HFFc6 (cell line): ENCODE measurements around the gene AFAP1. TPM values are rescaled to one million over a fixed set of nuclear protein-coding genes. Genes with fewer than 3 reads are reported as not detected.

Experiments used
- DNase-seq: peaks from one replicate; pipeline ENCODE4 v3.0.0-alpha.2; 2018
- H3K27ac Mint-ChIP-seq: 2 replicates; pipeline ENCODE4 v1.8.0; 2020; ENCODE audit warnings: mild to moderate bottlenecking, mixed read lengths
- H3K27me3 Mint-ChIP-seq: 2 replicates; pipeline ENCODE4 v1.8.0; 2021; ENCODE audit warnings: mild to moderate bottlenecking, moderate library complexity, mixed read lengths; ENCODE audit not compliant: insufficient read depth
- H3K36me3 Mint-ChIP-seq: 2 replicates; pipeline ENCODE4 v1.8.0; 2021; ENCODE audit warnings: low read depth, mixed read lengths
- H3K4me1 Mint-ChIP-seq: 2 replicates; pipeline ENCODE4 v1.8.0; 2020; ENCODE audit warnings: low read depth, mixed read lengths
- H3K4me3 Mint-ChIP-seq: 2 replicates; pipeline ENCODE4 v1.8.0; 2020; ENCODE audit warnings: mild to moderate bottlenecking, moderate library complexity, mixed read lengths
- H3K9me3 Mint-ChIP-seq: 2 replicates; pipeline ENCODE4 v1.8.0; 2020; ENCODE audit warnings: mild to moderate bottlenecking, mixed read lengths
- total RNA-seq, 6 experiments: library from RNA; stranded (reverse); fragmentation: NEBNext Ultra II Directional; extraction: Animal tissue kit (Norgen Biotek cat#: 25700); gene quantifications; 2 replicates in 1 of 6; 3 replicates in 5 of 6; pipeline ENCODE4 v1.2.3, GENCODE V29; 2021
- TF ChIP-seq, protein P1 (sequence below): fragments of 200-600 bp; sonication (generic); IDR thresholded peaks from 2 replicates; pipeline ENCODE4 v1.5.0; 2021; ENCODE audit warnings: antibody characterized with exemption, mild to moderate bottlenecking

The AFAP1 gene
- total RNA-seq, 6 experiments from 2014 or later, result 99.7 to 116 (median 107) TPM

GRCh38 chr4:7740866-7741525 lies 198.7 kb downstream of the AFAP1 start:
- H3K36me3 Mint-ChIP-seq, result no peaks in the 10 kb centered on the region
- no peaks in the 10 kb centered on the region for H3K4me1 Mint-ChIP-seq
- DNase-seq, result no peak
- H3K27ac Mint-ChIP-seq, result no peak overlapping the region
- no peak overlapping the region for H3K4me3 Mint-ChIP-seq
- peaks cover 6% of the 10 kb centered on the region; the same call in 1 of the 2 replicates for H3K27me3 Mint-ChIP-seq
- TF ChIP-seq, protein P1, sequence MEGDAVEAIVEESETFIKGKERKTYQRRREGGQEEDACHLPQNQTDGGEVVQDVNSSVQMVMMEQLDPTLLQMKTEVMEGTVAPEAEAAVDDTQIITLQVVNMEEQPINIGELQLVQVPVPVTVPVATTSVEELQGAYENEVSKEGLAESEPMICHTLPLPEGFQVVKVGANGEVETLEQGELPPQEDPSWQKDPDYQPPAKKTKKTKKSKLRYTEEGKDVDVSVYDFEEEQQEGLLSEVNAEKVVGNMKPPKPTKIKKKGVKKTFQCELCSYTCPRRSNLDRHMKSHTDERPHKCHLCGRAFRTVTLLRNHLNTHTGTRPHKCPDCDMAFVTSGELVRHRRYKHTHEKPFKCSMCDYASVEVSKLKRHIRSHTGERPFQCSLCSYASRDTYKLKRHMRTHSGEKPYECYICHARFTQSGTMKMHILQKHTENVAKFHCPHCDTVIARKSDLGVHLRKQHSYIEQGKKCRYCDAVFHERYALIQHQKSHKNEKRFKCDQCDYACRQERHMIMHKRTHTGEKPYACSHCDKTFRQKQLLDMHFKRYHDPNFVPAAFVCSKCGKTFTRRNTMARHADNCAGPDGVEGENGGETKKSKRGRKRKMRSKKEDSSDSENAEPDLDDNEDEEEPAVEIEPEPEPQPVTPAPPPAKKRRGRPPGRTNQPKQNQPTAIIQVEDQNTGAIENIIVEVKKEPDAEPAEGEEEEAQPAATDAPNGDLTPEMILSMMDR, result no peak
- no peaks in the 10 kb centered on the region for H3K9me3 Mint-ChIP-seq

DNA sequence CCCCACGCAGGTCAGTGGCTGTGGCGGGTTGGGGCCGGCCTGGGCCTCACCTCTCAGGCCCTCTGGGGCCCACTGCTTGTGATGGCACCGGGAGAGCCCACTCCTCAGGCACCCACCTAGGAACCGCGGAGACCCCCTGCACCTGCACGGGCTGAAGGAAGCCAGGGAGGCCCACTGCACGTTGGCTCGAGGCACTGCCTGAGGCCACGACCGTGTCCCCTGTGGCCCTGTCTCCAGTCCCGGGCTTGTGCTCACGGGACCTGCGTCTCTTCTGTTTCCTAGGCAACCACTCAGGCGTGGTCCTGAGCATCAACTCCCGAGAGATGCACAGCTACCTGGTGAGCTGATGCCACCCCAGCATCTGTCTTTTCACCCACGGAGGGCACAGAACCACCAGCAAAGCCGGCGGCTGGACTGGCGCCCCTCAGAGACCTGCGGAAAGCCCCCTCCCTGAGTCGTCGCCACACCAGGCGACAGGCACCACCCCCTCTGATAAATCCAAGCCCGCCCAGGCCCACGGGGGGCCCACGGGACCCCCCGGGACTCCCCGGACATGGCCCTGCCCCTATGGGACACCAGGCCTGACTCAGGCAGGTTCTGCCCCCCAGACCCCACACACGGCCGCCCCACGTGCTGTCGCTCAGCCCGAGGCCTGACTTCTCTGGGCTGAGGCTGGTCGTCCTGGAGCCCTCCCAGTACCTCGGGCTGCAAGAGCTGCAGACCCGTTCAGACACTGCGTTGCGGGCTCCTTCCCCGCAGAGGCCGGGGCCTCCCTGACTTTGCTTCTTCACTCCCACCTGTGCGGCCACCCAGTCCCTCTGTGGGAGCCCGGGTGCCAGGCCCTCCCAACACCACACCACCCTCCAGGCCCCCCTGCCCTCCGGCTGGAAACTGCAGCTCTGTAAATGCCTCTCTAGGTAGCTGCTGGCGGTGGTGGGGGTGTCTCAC lies 199.5 kb downstream of the AFAP1 start:
- Mint-ChIP-seq H3K27ac (no peak overlapping the region), H3K9me3 (no peaks in the 10 kb centered on the region), H3K27me3 (peaks cover 7% of the 10 kb centered on the region), H3K4me1 (no peaks in the 10 kb centered on the region), H3K36me3 (no peaks in the 10 kb centered on the region), H3K4me3 (no peak overlapping the region)
- no peak for DNase-seq
- TF ChIP-seq, protein P1, result no peak

GRCh38 chr4:7739077-7739917 lies 200.4 kb downstream of the AFAP1 start:
- no peak overlapping the region for H3K27ac Mint-ChIP-seq
- DNase-seq, result no peak
- no peak overlapping the region for H3K4me3 Mint-ChIP-seq
- no peaks in the 10 kb centered on the region for H3K9me3 Mint-ChIP-seq
- TF ChIP-seq, protein P1, result no peak
- H3K4me1 Mint-ChIP-seq, result no peaks in the 10 kb centered on the region
- H3K27me3 Mint-ChIP-seq, result peaks cover 9% of the 10 kb centered on the region
- no peaks in the 10 kb centered on the region for H3K36me3 Mint-ChIP-seq

- TF ChIP-seq, protein P1, result no peak
- no peaks in the 10 kb centered on the region for H3K36me3 Mint-ChIP-seq
- DNase-seq, result no peak
- no peaks in the 10 kb centered on the region for H3K9me3 Mint-ChIP-seq
- no peak overlapping the region; the same call in 1 of the 2 replicates for H3K4me3 Mint-ChIP-seq
- peaks cover 9% of the 10 kb centered on the region for H3K27me3 Mint-ChIP-seq
- H3K4me1 Mint-ChIP-seq, result no peaks in the 10 kb centered on the region
- no peak overlapping the region for H3K27ac Mint-ChIP-seq
Measured at GRCh38 chr4:7738458-7739076, 201.1 kb downstream of the AFAP1 start.
